Adrenal gland (tissue), 12 donors: Measurements from ENCODE around the gene CPXM1. TPM values are rescaled to one million over a fixed set of nuclear protein-coding genes. Genes with fewer than 3 reads are reported as not detected.

Source experiments
- DNase-seq, 7 donors: peaks; one replicate each; pipeline ENCODE4 v3.0.0-alpha.2; 2019 to 2020
- H3K27ac ChIP-seq, 5 donors: fragments of 200-600 bp; sonication (generic) in 4 of 5; 1 replicate in 3 of 5; 2 replicates in 2 of 5; pipeline versions ENCODE4 v1.5.1 to v1.8.0; 2016 to 2020; ENCODE audit warnings: mild to moderate bottlenecking in 1 of 5
- H3K27me3 ChIP-seq: fragments of 200-600 bp; 2 replicates; pipeline ENCODE4 v1.8.0; 2021
- H3K36me3 ChIP-seq, 2 donors: fragments of 200-600 bp; replicated peaks in 1 of 2; 1 replicate in 1 of 2; 2 replicates in 1 of 2; pipeline versions ENCODE4 v1.5.1 to v1.8.0; 2018 to 2022
- H3K4me1 ChIP-seq, 2 donors: fragments of 200-600 bp; replicated peaks in 1 of 2; 1 replicate in 1 of 2; 2 replicates in 1 of 2; pipeline versions ENCODE4 v1.5.1 to v1.8.0; 2018 to 2021
- H3K4me3 ChIP-seq, 4 donors: fragments of 200-600 bp; sonication (generic) in 3 of 4; one replicate each; pipeline ENCODE4 v1.5.1; 2016 to 2018
- H3K9me3 ChIP-seq, 3 donors: fragments of 200-600 bp; sonication (generic) in 1 of 3; replicated peaks in 1 of 3; 1 replicate in 2 of 3; 2 replicates in 1 of 3; pipeline versions ENCODE4 v1.5.1 to v1.8.0; 2016 to 2021
- POLR2A ChIP-seq, 2 donors: fragments of 450-650 bp; IDR thresholded peaks; one replicate each; pipeline ENCODE4 v1.6.1; 2017; ENCODE audit warnings: antibody characterized with exemption in 2 of 2, mild to moderate bottlenecking in 2 of 2, moderate library complexity in 1 of 2
- WGBS, 4 donors: extraction: QIAGEN DNeasy Blood & Tissue Kit in 2 of 4; methylation state at CpG; one replicate each; pipeline versions ENCODE4 v1.1.5 to v1.1.7; 2013 to 2017; 5-methylcytosine and 5-hydroxymethylcytosine counted together
- intact Hi-C, 2 donors: fragments of 100-400 bp; cut with DNase I; formaldehyde crosslinking; loops; one replicate each; pipeline versions ENCODE4 v1.14.1 to v1.15.0; 2022 to 2023
- polyA plus RNA-seq, 3 donors: library from polyadenylated mRNA; stranded (reverse); fragments of 200-250 nt in 2 of 3; fragments of 350-450 nt in 1 of 3; fragmentation: Illumina TruSeq in 1 of 3; extraction: RNeasy Lipid Tissue Mini Kit (QIAGEN cat#74804) in 1 of 3; gene quantifications; one replicate each; pipeline ENCODE4 v1.2.3, GENCODE V29; 2013 to 2014
- total RNA-seq, 9 donors: library from RNA; depleted of rRNA in 4 of 9; stranded (reverse); fragments of >200 nt in 4 of 9; fragments of 120-200 nt in 1 of 9; fragmentation: NEBNext Ultra II Directional in 1 of 9; extraction: Animal tissue kit (Norgen Biotek cat#: 25700) in 1 of 9; gene quantifications; one replicate each; pipeline versions ENCODE4 v1.1.0 to v1.2.4, GENCODE V29; 2013 to 2023
- TF ChIP-seq, protein P1 (sequence below), 6 experiments: fragments of 450-650 bp in 4 of 6; fragments of 200-600 bp in 2 of 6; sonication (generic) in 1 of 6; IDR thresholded peaks; 1 replicate in 5 of 6; 2 replicates in 1 of 6; pipeline versions ENCODE4 v1.5.1 to v1.8.0; 2016 to 2021; ENCODE audit warnings: antibody characterized with exemption in 6 of 6, mild to moderate bottlenecking in 2 of 6, moderate library complexity in 1 of 6
- donor health status: healthy with polysubstance abuse.
- donor health status: Bipolar disorder and iron deficiency.
- donor health status: DM: yes; HTN: yes; CAD: no.
- donor health status: DM: no; HTN: no; CAD: no.
- donor health status: DM: no; HTN: no; CAD: no.
- donor health status: DM: yes; HTN: yes; CAD: no.

The CPXM1 gene
- total and polyA plus RNA-seq, 12 donors, result 2.5 to 21.8 (median 11.2) TPM

DNA sequence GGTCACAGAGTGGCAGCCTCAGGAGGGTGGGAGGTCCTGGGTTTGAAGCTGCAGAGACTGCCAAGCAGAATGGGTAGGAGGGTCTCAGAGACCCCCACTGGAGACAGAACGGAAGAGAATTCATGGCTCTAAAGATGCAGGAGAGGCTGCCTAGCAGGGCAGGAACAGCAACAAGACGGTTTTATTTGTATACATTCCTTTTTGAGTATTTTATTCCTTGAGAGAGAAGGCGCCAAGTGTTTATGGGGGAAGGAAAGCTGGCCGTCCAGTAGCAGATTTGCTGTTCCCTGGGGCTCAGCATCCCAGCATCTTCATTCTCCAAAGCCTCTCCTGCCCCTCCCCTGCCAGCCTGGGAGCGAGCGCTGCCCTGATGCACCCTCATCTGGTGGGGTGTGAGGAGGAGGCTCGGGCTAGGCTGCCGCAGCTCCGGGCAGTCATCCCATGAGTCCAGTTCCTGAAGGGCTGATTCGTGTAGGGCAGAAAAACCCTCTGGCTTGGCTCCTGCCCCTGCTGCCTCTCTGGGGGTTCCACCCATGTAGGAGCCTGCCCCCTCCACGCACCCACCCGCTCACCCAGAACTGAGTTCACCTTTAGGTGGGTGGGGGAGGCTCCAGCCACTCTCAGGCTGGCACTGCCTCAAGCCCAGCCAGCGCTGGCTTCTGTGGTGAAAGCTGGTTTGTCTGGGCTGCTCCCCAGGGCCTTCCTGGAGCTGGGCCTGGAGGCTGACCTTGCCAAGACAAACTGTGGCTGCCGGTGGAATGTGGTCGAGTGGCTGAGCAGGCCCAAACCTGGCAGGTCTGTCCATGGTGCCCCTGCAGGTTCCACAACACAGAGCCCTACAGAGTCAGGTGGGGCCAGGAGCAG, 32.4 kb downstream of the CPXM1 start:
- Histone ChIP-seq H3K9me3 (no peaks in the 10 kb centered on the region), H3K27me3 (peaks cover 19% of the 10 kb centered on the region), H3K27ac (no peak overlapping the region), H3K4me1 (no peaks in the 10 kb centered on the region), H3K4me3 (no peak overlapping the region), H3K36me3 (no peaks in the 10 kb centered on the region)
- TF ChIP-seq, protein P1, sequence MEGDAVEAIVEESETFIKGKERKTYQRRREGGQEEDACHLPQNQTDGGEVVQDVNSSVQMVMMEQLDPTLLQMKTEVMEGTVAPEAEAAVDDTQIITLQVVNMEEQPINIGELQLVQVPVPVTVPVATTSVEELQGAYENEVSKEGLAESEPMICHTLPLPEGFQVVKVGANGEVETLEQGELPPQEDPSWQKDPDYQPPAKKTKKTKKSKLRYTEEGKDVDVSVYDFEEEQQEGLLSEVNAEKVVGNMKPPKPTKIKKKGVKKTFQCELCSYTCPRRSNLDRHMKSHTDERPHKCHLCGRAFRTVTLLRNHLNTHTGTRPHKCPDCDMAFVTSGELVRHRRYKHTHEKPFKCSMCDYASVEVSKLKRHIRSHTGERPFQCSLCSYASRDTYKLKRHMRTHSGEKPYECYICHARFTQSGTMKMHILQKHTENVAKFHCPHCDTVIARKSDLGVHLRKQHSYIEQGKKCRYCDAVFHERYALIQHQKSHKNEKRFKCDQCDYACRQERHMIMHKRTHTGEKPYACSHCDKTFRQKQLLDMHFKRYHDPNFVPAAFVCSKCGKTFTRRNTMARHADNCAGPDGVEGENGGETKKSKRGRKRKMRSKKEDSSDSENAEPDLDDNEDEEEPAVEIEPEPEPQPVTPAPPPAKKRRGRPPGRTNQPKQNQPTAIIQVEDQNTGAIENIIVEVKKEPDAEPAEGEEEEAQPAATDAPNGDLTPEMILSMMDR (IDR thresholded peaks at IDR 0.05), result no peak
- no peak for TF ChIP-seq POLR2A (IDR thresholded peaks at IDR 0.05)
- 53 to 65% (median 60%) methylated on average over 11 to 15 of the region's 15 CpGs for WGBS, 4 donors
- intact Hi-C loops, result no loop called here
- peak in 1 of 7 donors; percentile 21 for DNase-seq

DNA sequence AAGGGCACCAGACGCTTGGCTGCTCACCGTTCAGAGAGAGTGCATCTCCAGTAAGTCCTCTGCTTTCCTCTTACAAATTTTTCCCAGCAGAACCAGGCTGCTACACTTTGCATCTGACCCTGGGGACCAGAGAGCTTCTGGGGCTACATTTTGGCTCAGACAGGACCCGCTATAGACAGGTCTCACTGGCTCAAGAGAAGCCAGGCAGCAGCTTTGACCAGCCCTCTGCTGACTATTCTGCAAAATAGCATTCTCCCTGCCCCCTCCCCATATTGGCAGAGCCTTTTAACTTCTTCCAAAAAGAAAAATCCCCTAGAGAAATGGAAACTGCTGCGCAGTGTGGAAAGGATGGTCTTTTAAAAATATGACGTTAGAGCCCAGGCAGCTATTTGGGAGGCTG, 37.2 kb downstream of the CPXM1 start:
- DNase-seq, result peak in 1 of 7 donors; percentile 20
- no peak overlapping the region for H3K4me3 ChIP-seq
- H3K4me1 ChIP-seq, result no peaks in the 10 kb centered on the region
- intact Hi-C loops, result no loop called here
- H3K27ac ChIP-seq, result no peak overlapping the region
- TF ChIP-seq, protein P1 (IDR thresholded peaks at IDR 0.05), result no peak
- no peak for TF ChIP-seq POLR2A (IDR thresholded peaks at IDR 0.05)
- H3K36me3 ChIP-seq, result no peaks in the 10 kb centered on the region
- peaks cover 25% of the 10 kb centered on the region for H3K27me3 ChIP-seq
- H3K9me3 ChIP-seq, result no peaks in the 10 kb centered on the region
- 44 to 56% (median 50%) methylated on average over 5 of the region's 5 CpGs for WGBS, 4 donors

- Histone ChIP-seq H3K27me3 (peaks cover 20% of the 10 kb centered on the region), H3K27ac (no peak overlapping the region), H3K4me3 (no peak overlapping the region), H3K36me3 (no peaks in the 10 kb centered on the region), H3K4me1 (no peaks in the 10 kb centered on the region), H3K9me3 (no peaks in the 10 kb centered on the region)
- 40 to 59% (median 53%) methylated on average over 2 of the region's 2 CpGs for WGBS, 4 donors
- no peak for DNase-seq
- TF ChIP-seq POLR2A (IDR thresholded peaks at IDR 0.05), result no peak
- TF ChIP-seq, protein P1 (IDR thresholded peaks at IDR 0.05), result no peak
- intact Hi-C loops, result no loop called here
Observed at GRCh38 chr20:2762578-2763131, 37.8 kb downstream of the CPXM1 start.

- Histone ChIP-seq H3K4me3 (no peak overlapping the region), H3K27ac (no peak overlapping the region), H3K4me1 (no peaks in the 10 kb centered on the region), H3K27me3 (peaks cover 15% of the 10 kb centered on the region), H3K36me3 (no peaks in the 10 kb centered on the region), H3K9me3 (no peaks in the 10 kb centered on the region)
- intact Hi-C loops, result no loop called here
- TF ChIP-seq POLR2A (IDR thresholded peaks at IDR 0.05), result no peak
- TF ChIP-seq, protein P1 (IDR thresholded peaks at IDR 0.05), result no peak
- no peak for DNase-seq
- 70 to 95% (median 90%) methylated on average over 2 to 4 of the region's 4 CpGs for WGBS, 4 donors
Observed at GRCh38 chr20:2761885-2762284, 38.5 kb downstream of the CPXM1 start.
